AG08396 (cell line): ENCODE measurements around the gene ANO1.
A peak's percentile ranks its signal among the peaks of the same experiment; 100 is the strongest.

Experiments
- DNase-seq: peaks from one replicate; pipeline ENCODE4 v3.0.0; 2012; ENCODE audit warnings: low spot score, mixed read lengths

The ANO1 gene

DNA sequence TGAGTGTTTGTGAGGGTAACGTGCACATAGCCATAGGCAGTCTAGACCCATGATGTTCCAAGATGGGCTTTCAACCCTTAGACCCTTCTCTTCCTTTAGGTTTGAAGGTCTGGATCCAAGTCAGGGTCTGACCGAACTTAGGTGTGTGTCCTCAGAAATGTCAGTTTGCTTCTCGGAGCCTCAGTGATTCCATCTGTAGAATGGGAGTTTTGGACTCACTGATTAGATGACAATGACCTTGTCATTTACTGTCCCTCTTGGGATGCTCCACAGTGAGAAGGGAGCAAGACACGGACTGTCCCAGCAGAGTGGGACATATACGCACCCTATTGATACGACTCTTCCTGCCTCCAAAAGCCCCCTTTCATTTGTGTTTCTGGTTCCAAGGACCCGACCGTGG, 37.7 kb downstream of the ANO1 start:
- no peak for DNase-seq

DNA sequence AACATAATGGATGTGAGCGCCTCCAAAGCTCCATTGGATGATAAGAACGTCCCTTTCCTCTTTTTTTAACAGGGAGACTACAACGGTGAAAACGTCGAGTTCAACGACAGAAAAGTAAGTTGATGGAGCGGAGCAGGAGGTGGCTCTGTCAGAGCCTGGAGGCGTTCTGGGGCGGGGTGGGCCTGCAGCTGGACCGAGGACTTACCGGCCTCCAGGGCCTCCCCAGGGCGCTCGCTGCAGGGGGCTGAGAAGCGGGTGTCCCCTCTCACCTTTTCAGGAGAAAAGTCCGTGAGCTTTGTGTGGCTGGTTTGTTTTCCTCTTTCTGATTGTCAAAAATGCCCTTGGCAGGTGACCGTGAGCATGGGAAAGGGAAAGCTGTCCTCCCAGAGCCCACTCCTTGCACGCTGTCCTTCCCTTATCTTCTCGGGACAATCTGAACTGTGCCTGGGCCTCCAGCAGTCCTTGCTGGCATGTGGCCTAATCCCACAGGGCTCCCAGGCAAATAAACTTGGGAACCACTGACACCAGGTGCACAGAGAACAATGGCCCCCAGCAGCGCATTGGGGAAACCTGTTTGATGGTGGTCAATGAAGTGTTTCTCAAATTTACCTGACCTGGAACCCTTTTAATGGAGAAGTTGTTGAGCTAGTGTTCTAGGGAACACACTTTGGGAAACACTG, 38.4 kb downstream of the ANO1 start:
- no peak for DNase-seq

DNA sequence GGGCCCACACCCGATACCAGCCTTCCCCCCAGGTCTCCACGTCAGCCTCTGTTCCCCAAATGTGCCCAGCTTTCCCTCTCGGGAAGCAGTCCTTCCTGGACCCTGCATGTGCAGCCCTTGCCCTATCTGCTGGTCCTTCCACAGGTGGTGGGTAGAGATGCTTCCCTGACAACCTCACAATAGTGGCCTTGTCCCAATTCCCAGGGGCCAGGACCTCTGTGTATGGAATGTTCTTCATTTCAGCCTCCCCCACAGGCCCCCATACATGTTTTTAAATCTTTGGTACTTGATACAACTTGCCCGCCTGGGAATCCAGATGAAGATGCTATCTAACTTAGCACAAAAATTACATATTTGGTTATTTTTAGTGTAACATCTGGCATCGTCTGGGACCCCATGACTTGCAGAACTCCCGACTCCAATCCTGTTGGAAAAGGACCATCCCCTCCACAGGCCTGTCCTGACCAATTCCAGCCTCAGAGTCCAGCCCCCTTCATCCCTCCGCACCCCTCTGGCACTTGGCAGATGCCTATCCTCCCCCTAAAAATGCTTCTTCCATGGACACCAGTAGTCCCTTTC, 39.5 kb downstream of the ANO1 start:
- no peak for DNase-seq

DNA sequence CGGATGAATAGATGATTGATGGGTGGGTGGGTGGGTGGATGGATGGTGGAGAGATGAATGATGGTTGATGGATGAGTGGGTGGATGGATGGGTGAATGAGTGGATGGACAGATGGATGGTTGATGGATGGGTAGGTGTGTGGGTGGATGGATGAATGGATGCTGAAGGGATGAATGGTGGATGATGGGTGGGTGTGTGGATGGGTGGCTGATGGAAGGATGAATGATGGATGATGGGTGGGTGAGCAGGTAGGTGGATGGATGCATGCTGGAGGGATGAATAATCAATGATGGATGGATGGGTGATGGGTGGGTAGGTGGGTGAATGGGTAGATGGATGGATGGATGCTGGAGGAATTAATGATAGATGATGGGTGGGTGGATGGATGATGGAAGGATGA, 40.5 kb downstream of the ANO1 start:
- no peak for DNase-seq

DNA sequence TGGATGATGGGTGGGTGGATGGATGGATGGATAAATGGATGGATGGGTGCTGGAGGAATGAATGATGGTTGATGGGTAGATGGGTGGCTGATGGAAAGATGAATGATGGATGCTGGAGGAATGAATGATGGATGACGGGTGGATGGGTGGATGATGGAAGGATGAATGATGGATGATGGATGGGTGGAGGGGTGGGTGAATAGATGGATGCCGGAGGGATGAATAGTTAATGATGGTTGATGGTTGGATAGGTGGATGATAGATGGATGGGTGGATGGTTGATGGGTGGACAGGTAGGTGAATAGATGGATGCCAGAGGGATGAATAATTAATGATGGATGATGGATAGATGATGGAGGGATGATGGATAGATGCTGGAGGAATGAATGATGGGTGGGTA, 41.4 kb downstream of the ANO1 start:
- no peak for DNase-seq

DNA sequence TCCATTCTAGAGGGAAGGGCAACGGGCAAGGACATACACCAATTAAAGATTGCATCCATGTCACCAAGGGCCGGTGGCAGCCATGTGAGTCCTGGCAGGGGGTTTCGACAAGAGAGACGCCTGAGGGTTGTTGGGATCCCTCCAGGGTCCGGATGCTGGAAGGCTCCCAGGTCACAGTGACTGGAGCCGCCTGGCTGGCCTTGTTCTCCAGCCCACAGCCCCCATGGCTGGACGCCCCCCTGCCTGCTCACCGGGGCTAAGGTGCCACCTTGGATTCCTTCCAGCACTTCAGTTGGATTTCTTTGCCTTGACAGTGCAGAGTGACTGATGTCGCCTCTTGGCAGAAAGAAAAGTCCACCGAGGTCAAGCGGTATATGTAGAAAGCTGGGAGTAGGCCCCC, 42.6 kb downstream of the ANO1 start:
- DNase-seq: no peak

DNA sequence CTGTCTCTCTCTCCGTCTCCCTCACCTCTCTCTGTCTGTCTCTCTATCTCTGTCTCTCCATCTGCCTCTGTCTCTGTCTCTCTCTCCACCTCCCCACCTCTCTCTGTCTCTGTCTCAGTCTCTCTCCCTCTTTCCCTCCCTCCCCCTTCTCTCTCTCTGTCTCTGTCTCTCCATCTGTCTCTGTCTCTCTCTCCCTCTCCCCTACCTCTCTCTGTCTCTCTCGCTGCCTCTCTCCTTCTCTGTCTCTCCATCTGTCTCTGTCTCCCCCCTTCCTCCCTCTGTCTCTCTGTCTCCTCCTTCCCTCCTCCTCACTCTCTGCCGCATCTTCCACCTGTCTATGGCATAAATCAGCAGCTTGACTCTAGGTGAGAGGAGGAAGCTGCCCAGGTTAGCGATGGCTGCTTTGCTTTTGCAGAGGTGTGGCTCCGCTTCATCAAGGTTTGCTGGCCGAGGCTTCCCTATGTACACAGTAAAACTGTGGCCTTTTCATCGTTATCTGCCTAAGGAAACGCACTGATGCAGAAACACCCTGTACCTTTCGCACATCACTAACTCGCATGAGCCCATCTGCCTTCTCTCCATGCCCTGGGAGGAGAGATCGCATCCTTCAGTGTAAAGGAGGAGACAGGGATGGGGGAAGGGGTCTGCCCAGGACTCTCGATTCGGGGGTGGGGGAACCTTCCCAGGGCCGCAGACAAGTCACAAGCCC, 44.5 kb downstream of the ANO1 start:
- no peak for DNase-seq

DNA sequence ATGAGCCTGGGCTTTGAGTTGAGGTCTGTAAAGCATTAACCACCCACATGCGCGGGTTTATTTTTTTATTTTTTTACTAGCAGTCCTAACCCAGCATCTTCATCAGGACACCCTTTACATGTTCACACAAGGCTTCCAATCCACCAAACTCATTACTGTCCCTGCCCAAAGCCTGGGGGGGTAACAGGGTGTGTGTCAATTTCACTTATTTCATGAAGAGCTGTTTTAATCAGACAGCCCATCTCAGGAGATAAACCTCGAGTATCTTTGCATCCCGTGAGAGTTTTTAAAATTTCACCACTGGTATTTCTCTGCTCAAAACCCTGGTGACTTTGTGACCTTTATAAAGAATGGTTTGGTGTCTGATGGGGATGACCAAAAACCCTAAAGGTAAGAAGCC, 45.6 kb downstream of the ANO1 start:
- DNase-seq: no peak

DNA sequence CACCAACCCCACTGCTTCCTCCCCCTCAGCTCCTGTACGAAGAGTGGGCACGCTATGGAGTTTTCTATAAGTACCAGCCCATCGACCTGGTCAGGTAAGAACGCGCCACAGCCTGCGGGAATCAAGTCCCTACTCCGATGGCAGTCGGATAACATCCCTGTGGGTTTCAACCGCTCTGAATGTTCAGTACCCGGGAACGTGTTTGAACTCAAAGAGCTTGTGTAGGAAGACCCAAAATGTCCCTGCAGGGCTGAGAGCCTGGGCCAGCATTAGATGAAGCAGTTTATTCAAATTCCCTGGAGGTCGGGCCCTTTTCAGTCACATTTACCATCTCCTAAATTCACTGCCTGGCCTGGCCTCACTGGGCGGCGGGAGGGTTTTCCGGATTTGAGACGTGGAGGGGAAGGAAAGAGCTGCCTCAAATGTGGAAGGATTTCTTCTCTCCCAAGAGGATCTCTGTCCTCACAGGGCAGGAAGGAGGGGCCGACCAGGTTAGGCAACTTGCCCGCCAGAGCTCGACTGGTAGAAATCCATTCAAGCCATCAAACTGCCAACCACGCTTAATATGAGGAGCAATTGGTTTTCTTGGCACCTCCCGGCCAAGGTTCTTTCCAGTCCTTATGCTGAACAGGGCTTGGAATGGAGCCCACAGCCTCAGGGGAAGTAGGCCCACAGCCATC, 46.3 kb downstream of the ANO1 start:
- no peak for DNase-seq

DNA sequence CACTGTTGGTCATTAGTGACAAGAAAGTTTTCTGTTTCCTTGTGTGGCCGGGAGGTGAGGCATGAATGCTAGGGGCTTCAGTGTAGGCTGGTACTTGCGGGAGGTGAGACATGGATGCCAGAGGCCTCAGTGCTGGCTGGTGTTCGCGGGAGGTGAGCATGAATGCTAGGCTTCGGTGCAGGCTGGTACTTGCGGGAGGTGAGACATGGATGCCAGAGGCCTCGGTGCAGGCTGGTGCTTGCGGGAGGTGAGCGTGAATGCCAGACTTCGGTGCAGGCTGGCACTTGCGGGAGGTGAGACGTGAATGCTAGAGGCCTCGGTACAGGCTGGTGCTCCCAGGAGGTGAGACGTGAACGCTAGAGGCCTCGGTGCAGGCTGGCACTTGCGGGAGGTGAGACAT, 48.4 kb downstream of the ANO1 start:
- no peak for DNase-seq

DNA sequence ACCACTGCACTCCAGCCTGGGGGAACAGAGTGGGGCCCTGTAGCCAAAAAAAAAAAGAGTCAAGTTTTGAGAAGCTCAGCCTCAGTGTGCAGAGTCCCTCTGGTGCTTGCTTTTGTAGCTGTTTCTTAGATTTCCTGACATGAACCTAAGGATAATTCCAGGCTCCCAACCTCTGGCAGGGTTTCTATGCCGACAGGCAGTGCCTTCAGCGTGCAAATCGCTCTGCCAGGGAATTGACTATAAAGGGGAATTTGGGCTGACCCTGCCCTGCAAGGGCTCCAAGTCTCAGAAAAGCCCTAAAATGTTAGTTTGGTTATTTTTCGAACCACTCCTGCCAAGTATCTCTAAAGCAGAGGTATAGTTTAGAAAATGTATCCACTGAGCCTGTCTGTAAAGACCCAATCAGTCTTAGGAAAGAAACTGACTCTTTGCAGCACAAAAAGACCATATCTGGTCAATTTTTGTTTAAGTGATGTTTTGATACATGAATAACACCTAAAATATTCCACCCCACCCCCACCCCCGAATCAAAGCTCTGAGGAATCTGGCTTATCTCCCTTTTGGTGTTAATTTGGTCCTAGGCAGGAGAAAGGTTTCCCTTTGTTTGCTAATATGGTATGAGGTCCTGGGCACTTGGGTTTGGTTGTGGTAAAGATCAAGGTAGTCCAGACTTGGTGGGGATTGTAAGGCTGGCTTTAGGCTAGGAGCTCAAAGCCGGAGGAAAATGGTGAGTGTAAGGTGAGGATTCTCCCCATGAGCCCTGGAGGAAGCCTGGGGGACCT, 49.7 kb downstream of the ANO1 start:
- peak; percentile 45 for DNase-seq

DNA sequence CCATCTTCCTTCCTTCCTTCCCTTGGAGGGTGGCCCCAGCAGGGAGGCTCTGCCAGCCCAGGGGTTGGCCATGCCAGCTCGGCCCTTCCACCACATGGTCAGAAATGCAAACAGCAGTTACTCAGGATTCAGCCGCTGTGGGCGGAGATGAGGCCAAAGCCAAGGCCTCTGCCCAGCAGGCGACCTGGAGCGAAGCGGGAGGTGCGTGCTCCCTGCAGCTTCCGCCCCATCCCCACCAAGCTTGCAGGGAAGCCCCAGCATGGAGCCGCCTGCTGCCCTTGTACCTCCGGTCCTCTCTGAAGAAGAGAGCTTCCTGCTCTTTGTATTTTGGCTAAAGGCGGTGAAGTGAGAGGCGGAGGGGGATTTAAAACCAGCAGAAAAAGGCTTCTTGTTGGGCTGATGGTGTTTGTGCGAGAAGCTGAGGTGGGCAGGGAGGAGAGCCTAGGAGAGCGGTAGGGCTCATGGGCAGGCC, 50.4 kb downstream of the ANO1 start:
- DNase-seq: peak; percentile 60

DNA sequence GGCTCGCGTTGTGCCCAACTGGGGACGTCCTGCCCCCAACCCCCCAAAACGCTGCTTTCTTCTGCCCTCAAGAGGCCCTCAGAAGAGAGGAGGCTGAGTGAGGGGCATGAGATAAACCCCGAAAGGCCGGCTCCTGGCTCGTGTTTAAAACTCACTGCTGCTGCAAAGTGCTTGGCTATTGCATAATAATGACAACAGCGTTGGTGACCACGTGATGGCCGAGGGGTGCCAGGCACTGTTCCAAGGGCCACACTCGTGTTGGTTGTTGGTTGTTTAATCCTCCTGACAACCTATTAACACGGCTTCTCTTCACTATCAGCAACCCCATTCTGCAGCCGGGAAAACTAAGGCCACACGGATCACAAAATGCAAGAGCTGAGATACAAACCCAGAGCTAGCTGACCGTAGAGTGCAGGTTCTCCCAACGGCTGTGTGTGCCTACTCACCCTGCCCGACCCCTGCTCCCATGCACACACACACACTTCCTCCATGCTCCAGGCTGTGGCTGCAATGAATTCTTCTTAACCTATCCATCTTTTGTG, 51.0 kb downstream of the ANO1 start:
- no peak for DNase-seq

DNA sequence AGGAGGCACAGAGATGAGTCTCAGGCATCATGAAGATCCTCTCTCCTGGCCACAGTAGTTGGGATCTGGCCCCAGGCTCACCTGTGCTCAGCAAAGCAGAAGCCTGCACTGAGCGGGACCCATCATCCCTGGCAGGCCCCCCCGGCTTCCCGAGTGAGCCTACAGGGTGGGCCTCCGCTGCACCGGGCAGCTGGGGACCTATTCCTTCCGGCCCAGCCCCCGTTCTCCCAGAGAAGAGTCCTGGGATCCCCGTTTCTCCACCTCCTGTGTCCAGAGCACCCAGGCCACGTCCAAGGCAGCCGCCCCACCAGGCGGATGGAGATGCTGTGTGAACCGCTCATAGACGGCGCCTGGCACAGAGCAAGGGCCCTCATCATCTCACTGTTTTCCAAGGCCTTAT, 52.5 kb downstream of the ANO1 start:
- no peak for DNase-seq

DNA sequence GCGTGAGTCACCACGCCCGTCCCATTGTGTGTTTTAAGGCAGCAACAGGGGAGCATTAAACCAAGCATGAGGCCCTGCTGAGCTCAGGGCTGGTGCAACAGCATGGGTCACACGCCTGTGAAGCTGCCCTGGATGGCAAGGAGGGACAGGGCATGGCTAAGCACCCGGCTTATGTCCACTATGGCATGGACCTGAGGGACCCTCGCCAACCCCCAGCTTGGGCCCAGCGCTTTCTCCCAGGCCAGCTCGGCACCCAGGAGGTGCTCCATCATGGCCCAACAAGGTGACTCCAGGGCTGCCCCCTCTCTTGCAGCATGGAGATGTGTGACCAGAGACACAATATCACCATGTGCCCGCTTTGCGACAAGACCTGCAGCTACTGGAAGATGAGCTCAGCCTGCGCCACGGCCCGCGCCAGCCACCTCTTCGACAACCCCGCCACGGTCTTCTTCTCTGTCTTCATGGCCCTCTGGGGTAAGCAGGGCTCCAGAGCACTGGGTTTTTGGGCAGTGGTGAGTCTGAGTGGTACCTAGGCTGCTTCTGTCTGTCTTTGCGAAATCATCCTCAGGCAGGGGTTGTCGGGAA, 53.6 kb downstream of the ANO1 start:
- no peak for DNase-seq

DNA sequence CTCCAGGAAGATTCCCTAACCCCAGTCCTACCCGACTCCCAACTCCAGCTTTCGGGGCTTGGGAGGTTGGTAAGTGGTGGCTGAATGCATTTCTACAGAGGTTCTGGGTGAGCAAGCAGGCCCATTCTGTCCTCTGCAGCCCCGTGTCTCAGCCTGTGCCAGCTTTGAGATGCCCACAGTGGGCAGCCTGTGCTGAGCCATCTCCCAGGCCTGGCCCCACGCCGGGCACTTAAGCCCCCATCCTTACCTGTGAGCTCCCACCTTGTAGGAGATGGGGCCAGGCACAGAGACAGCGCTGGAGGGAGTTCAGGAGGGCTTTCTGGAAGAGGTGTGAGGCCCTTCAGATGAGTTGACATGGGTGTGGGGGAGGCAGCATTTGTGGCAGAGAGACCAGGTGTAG, 54.5 kb downstream of the ANO1 start:
- DNase-seq: no peak

DNA sequence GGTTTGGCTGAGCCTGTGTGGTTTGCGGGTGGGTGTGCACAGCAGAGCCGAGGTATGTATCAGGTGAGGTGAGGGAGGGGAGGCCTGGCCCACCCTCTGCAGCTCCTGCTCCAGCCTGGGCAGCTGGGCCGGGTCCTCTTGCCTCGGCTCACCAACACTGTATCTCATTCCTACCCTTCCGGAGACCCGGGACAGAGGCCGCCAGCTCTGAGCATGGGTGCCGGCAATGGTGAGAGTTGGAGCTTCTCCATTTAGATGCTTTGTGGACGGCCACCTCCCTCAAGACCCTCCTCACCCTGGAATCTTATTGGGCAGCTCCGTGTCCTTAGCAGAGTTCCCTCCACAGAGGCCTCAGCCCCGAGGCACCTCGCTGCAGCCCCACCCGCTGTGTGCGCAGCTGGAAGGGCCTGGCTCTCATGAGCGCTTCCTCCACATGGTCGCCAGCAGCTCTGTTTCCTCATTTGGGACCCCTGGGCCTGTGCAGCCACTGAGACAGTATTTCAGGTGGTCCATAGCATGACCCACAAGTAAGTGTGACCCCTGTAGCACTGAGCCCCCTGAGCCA, 55.7 kb downstream of the ANO1 start:
- no peak for DNase-seq

DNA sequence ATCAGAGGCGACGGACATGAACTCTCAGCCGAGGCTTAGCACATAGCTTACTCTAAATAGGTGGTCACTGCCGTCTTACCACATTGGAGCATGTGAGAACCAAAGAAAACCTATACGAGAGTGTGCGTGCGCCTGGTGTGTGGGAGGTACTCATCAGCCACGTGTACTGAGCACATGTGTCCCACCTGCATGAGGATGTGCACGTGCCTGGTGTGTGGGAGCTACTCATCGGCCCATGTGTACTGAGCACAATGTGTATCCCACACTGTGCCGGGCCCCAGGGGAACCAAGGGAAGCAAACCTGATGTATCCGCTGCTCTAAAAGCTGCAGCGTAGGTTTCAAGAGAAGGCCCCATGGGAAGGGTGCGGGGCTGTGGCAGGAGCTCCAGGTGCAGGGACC, 56.4 kb downstream of the ANO1 start:
- no peak for DNase-seq

DNA sequence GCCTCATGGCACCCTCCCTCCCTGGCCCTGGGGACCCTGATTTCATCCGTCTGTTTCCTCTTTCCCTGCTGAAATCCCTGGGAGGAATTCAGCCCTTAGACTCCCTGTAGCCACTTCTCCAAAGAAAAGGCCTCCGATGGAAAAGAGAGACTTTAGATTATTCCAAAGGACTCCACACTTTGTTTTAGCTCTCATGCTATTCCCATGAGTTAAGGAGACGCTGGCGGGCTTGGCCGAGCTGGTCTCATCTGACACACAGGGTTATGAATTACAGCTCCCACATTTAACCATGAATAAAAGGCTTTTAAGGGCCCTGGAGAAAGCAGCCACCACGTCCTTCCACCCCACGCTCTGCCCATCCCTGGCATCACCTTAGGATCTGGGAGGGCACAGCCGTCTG, 57.0 kb downstream of the ANO1 start:
- DNase-seq: no peak

DNA sequence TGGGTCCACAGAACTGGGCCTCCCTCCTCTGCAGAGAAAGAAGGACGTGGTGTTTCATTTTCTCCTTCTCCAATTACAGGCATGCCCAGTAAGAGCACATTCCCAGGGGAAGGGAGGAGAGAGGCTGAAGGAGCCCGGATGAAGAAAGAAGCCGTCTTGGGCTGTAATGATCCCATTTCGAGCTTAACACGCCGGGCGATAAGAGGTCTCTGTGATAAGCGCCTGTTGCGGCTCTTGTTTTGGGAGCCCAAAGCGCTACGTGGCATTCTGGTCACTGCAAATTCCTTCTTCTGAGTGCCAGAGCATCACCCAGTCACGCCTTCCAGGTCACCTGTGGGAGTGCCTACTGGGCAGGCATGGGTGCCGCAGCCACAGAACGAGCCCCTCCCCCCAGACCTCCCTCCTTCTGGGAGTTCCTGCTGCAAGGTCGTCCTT, 57.5 kb downstream of the ANO1 start:
- DNase-seq: no peak

DNA sequence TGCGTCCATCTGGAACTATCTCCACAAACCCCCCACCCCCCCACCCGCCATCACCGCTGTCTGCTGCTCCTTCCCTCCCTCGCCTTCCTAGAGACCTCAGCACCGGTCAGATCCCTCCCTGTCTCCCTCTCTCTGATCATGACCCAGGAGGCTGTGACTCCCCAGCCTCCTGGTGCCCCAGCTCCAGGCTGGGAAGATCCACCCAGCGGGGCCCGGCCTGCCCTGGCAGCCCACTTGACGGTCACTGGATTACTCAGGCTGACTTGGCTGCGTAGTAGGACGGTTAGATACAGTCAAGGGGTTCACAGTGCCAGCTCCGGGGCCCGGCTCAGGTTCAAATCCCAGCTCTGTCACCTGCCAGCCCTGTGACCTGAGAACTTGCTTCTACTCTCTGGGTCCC, 59.3 kb downstream of the ANO1 start:
- no peak for DNase-seq
